Suprapubic skin (tissue), 4 donors: Measurements from ENCODE around the gene CBFA2T3. TPM values are rescaled to one million over a fixed set of nuclear protein-coding genes. Genes with fewer than 3 reads are reported as not detected.

ENCODE experiments used
- DNase-seq, 2 donors: peaks; one replicate each; pipeline ENCODE4 v3.0.0-alpha.2; 2019; ENCODE audit warnings: low spot score in 2 of 2
- H3K27ac ChIP-seq: fragments of 200-600 bp; sonication (generic); one replicate; pipeline ENCODE4 v1.5.1; 2019
- H3K27me3 ChIP-seq: fragments of 200-600 bp; sonication (generic); one replicate; pipeline ENCODE4 v1.5.1; 2019
- H3K36me3 ChIP-seq: fragments of 200-600 bp; sonication (generic); one replicate; pipeline ENCODE4 v1.5.1; 2019
- H3K4me1 ChIP-seq: fragments of 200-600 bp; sonication (generic); one replicate; pipeline ENCODE4 v1.5.1; 2019
- H3K4me3 ChIP-seq: fragments of 200-600 bp; sonication (generic); one replicate; pipeline ENCODE4 v1.5.1; 2019; ENCODE audit warnings: mild to moderate bottlenecking
- H3K9me3 ChIP-seq: fragments of 200-600 bp; sonication (generic); one replicate; pipeline ENCODE4 v1.5.1; 2019
- EP300 ChIP-seq: sonication (generic); formaldehyde crosslinking; IDR thresholded peaks from one replicate; pipeline ENCODE4 v1.6.1; 2017; ENCODE audit warnings: antibody characterized with exemption
- POLR2A ChIP-seq, 2 donors: fragments of 450-650 bp; IDR thresholded peaks; one replicate each; pipeline ENCODE4 v1.6.1; 2017; ENCODE audit warnings: antibody characterized with exemption in 2 of 2, mild to moderate bottlenecking in 2 of 2, moderate library complexity in 2 of 2
- POLR2AphosphoS5 ChIP-seq, 3 donors: sonication (generic); formaldehyde crosslinking; IDR thresholded peaks; one replicate each; pipeline ENCODE4 v1.6.1; 2017; ENCODE audit warnings: antibody characterized with exemption in 3 of 3
- WGBS: methylation state at CpG from one replicate; pipeline ENCODE4 v1.1.5; 2018; 5-methylcytosine and 5-hydroxymethylcytosine counted together
- total RNA-seq, 4 donors: library from RNA; depleted of rRNA; stranded (reverse); fragments of >200 nt; gene quantifications; one replicate each; pipeline ENCODE4 v1.1.0, GENCODE V29; 2016
- TF ChIP-seq, protein P1 (sequence below), 2 donors: fragments of 200-600 bp in 1 of 2; fragments of 450-650 bp in 1 of 2; sonication (generic) in 1 of 2; IDR thresholded peaks; one replicate each; pipeline ENCODE4 v1.5.1; 2016 to 2019; ENCODE audit warnings: antibody characterized with exemption in 2 of 2, mild to moderate bottlenecking in 1 of 2, moderate library complexity in 1 of 2

The CBFA2T3 gene
- total RNA-seq = 1 to 10 TPM; 1.5 to 6.6 (median 2.9) TPM

DNA sequence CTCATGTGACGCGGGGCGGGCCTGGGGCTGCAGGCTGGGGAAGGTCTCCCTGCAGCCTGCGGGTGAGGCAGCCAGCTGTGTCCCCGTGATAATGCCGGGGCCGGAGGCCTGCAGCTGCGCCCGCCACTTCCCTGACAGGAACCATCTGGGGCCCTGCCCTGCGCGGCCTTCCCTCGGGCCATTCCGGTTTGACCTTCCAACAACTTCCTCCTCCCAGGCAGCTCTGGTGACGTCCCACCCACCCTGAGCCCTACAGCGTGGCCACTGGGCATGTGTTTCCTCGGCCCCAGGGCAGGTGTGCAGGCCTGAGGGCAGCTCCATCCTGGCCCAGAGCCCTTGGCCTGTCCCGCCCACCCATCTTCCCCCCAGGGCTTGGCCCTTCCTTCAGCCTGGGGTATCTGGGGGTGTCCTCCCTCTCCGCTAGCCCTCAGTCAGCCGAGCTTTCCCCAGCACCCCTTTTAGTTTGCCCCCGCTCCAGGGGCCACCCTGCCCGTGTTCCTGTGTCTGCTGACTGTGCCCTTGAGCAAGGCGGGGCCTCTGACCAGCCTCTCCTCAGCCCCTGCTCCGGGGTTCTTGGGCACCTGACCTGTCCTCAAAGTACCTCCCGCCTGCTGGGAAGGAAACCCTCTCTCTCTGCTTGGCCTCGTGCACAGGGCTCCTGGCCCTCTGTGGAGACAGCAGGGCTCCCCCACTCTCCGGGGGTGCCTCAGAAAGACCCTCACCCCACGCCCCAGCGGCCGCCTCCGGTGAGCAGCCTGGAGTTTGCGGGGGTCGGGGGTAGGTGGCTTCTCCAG is at the start of gene CBFA2T3:
TSS of gene CBFA2T3 (minus strand) at position 190 of the 794 bp plus-strand sequence. CDS start 400 bp downstream, outside the sequence.
- Histone ChIP-seq H3K36me3 (no peaks in the 10 kb centered on the region), H3K4me1 (peaks cover 4% of the 10 kb centered on the region), H3K9me3 (no peaks in the 10 kb centered on the region), H3K4me3 (peak within 1 kb of the TSS; percentile 15), H3K27me3 (peaks cover 80% of the 10 kb centered on the region), H3K27ac (no peak within 1 kb of the TSS)
- TF ChIP-seq EP300 = no peak
- no peak for TF ChIP-seq POLR2A (IDR thresholded peaks at IDR 0.05)
- no peak for TF ChIP-seq POLR2AphosphoS5 (IDR thresholded peaks at IDR 0.05)
- TF ChIP-seq, protein P1, sequence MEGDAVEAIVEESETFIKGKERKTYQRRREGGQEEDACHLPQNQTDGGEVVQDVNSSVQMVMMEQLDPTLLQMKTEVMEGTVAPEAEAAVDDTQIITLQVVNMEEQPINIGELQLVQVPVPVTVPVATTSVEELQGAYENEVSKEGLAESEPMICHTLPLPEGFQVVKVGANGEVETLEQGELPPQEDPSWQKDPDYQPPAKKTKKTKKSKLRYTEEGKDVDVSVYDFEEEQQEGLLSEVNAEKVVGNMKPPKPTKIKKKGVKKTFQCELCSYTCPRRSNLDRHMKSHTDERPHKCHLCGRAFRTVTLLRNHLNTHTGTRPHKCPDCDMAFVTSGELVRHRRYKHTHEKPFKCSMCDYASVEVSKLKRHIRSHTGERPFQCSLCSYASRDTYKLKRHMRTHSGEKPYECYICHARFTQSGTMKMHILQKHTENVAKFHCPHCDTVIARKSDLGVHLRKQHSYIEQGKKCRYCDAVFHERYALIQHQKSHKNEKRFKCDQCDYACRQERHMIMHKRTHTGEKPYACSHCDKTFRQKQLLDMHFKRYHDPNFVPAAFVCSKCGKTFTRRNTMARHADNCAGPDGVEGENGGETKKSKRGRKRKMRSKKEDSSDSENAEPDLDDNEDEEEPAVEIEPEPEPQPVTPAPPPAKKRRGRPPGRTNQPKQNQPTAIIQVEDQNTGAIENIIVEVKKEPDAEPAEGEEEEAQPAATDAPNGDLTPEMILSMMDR (IDR thresholded peaks at IDR 0.05) = no peak
- peak in 1 of 2 donors; percentile 79 for DNase-seq
- 67% methylated on average over 8 of the region's 32 CpGs for WGBS

DNA sequence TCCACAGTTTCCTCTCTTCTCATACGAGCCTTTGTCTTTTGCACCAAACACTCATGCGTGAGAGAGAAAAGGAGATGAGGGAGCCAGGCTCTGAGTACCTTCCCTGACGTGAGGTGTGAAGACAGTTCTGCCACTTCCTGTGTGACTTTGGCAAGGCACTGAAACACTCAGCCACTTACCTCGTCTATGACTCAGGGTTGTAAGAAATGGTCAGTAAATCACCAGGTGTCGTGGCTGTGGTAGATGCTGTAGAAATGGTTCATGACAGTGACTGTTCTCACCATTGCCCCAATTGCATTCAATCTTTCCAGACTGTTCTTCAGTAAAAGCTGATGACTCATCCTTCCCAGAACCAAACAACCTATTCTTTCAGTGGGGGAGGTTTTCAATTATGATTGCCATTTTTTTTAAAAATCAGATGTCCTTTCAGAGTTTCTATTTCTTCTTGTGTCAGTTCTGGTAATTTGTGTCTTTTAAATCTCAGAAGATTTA is 49.2 kb upstream of the CBFA2T3 start:
- H3K4me1 ChIP-seq = no peaks in the 10 kb centered on the region
- peaks cover 41% of the 10 kb centered on the region for H3K27me3 ChIP-seq
- H3K4me3 ChIP-seq = no peak overlapping the region
- H3K27ac ChIP-seq = no peak overlapping the region
- DNase-seq = peak in 1 of 2 donors; percentile 15
- WGBS = 79% methylated on average over 5 of the region's 5 CpGs
- no peaks in the 10 kb centered on the region for H3K36me3 ChIP-seq
- H3K9me3 ChIP-seq = peaks cover 15% of the 10 kb centered on the region
- TF ChIP-seq EP300 (no peak), POLR2AphosphoS5 (IDR thresholded peaks at IDR 0.05) (no peak), POLR2A (IDR thresholded peaks at IDR 0.05) (no peak)
- TF ChIP-seq, protein P1 (IDR thresholded peaks at IDR 0.05) = no peak

DNA sequence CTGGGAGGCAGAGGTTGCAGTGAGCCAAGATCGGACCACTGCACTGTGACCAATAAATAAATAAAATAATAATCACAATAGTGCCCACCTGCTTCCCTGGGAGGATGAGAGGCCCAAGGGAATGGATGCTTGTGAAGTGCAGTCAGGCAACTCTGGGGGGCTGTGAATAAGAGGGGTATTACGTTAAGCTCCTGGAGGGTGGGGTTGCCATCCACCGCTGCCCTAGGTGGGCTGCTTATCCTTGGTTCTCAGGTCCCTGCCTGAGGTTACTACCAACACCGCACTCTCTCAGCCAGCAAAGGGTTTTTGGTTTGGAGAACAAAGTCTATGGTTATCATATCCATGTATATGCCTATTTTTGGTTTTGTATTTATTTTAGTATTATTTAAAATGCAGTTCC is 48.6 kb upstream of the CBFA2T3 start:
- H3K4me1 ChIP-seq = no peaks in the 10 kb centered on the region
- peaks cover 15% of the 10 kb centered on the region for H3K9me3 ChIP-seq
- peaks cover 46% of the 10 kb centered on the region for H3K27me3 ChIP-seq
- TF ChIP-seq, protein P1 (IDR thresholded peaks at IDR 0.05) = no peak
- TF ChIP-seq POLR2AphosphoS5 (IDR thresholded peaks at IDR 0.05) (no peak), EP300 (no peak), POLR2A (IDR thresholded peaks at IDR 0.05) (no peak)
- no peaks in the 10 kb centered on the region for H3K36me3 ChIP-seq
- no peak overlapping the region for H3K27ac ChIP-seq
- peak in 1 of 2 donors; percentile 57 for DNase-seq
- H3K4me3 ChIP-seq = no peak overlapping the region
- 84% methylated on average over 4 of the region's 4 CpGs for WGBS

DNA sequence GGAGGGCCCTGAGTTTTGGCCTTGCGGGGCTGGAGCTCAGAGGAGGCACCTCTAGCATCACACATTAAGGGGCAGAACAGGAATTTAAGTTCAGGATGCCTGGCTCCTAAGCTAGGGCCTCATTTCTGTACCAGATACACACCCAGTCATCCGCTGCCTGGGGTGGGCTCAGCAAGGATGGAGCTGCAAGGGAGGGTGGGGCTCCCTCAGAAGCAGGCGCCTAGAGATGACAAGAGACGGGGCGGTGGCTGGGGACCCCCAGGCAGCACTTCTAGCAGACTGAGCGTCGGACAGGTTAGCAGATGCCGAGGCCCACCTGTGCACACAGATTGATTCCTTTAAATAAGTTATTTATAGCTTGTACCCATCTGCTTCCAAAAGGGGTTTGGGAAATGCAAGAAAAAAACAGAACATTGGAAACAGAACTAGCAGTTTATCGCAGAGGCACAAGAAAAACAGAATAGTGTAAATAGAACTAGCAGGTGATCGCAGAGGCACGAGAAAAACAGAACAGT is 47.6 kb upstream of the CBFA2T3 start:
- Histone ChIP-seq H3K4me3 (no peak overlapping the region), H3K36me3 (no peaks in the 10 kb centered on the region), H3K27me3 (peaks cover 55% of the 10 kb centered on the region), H3K9me3 (peaks cover 15% of the 10 kb centered on the region), H3K27ac (no peak overlapping the region), H3K4me1 (no peaks in the 10 kb centered on the region)
- TF ChIP-seq POLR2AphosphoS5 (IDR thresholded peaks at IDR 0.05) (no peak), POLR2A (IDR thresholded peaks at IDR 0.05) (no peak), EP300 (no peak)
- TF ChIP-seq, protein P1 (IDR thresholded peaks at IDR 0.05) = no peak
- peak in 1 of 2 donors; percentile 62 for DNase-seq
- 81% methylated on average over 9 of the region's 11 CpGs for WGBS
